Measurements from ENCODE around the gene IGDCC3.

- TF ChIP-seq, protein P1, sequence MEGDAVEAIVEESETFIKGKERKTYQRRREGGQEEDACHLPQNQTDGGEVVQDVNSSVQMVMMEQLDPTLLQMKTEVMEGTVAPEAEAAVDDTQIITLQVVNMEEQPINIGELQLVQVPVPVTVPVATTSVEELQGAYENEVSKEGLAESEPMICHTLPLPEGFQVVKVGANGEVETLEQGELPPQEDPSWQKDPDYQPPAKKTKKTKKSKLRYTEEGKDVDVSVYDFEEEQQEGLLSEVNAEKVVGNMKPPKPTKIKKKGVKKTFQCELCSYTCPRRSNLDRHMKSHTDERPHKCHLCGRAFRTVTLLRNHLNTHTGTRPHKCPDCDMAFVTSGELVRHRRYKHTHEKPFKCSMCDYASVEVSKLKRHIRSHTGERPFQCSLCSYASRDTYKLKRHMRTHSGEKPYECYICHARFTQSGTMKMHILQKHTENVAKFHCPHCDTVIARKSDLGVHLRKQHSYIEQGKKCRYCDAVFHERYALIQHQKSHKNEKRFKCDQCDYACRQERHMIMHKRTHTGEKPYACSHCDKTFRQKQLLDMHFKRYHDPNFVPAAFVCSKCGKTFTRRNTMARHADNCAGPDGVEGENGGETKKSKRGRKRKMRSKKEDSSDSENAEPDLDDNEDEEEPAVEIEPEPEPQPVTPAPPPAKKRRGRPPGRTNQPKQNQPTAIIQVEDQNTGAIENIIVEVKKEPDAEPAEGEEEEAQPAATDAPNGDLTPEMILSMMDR (IDR thresholded peaks at IDR 0.05) = no peak
- TF ChIP-seq POLR2A (IDR thresholded peaks at IDR 0.05) = no peak
Measured at GRCh38 chr15:65333856-65334255, 43.9 kb downstream of the IGDCC3 start.

All from uterus (tissue), 2 donors.